Tibial artery (tissue), 4 donors: ENCODE results near the gene REV1.

Experiments
- DNase-seq, 2 donors: peaks; one replicate each; pipeline ENCODE4 v3.0.0-alpha.2; 2019
- H3K27ac ChIP-seq, 2 donors: fragments of 200-600 bp; sonication (generic) in 1 of 2; 1 replicate in 1 of 2; 2 replicates in 1 of 2; pipeline ENCODE4 v1.5.1; 2018 to 2019; ENCODE audit warnings: mild to moderate bottlenecking in 1 of 2
- H3K27me3 ChIP-seq, 2 donors: fragments of 200-600 bp; sonication (generic) in 1 of 2; one replicate each; pipeline versions ENCODE4 v1.5.1 to v1.6.0; 2016 to 2019
- H3K36me3 ChIP-seq, 3 donors: fragments of 200-600 bp; sonication (generic) in 2 of 3; one replicate each; pipeline ENCODE4 v1.5.1; 2016 to 2019; ENCODE audit warnings: mild to moderate bottlenecking in 2 of 3
- H3K4me1 ChIP-seq, 4 donors: fragments of 200-600 bp; sonication (generic) in 2 of 4; 1 replicate in 3 of 4; 2 replicates in 1 of 4; pipeline ENCODE4 v1.5.1; 2016 to 2019
- H3K4me3 ChIP-seq, 2 donors: fragments of 200-600 bp; sonication (generic) in 1 of 2; 1 replicate in 1 of 2; 2 replicates in 1 of 2; pipeline ENCODE4 v1.5.1; 2018 to 2019; ENCODE audit warnings: mild to moderate bottlenecking in 2 of 2
- H3K9me3 ChIP-seq, 3 donors: fragments of 200-600 bp; sonication (generic) in 1 of 3; one replicate each; pipeline ENCODE4 v1.5.1; 2016 to 2019
- intact Hi-C: fragments of 100-400 bp; cut with DNase I; formaldehyde crosslinking; loops from one replicate; pipeline ENCODE4 v1.15.0; 2023; ENCODE audit warnings: low total_unique reads
- TF ChIP-seq, protein P1 (sequence below), 2 experiments: fragments of 200-600 bp in 1 of 2; fragments of 450-650 bp in 1 of 2; IDR thresholded peaks; one replicate each; pipeline ENCODE4 v1.5.1; 2017 to 2019; ENCODE audit warnings: antibody characterized with exemption in 2 of 2, mild to moderate bottlenecking in 1 of 2, moderate library complexity in 1 of 2

The REV1 gene

DNA sequence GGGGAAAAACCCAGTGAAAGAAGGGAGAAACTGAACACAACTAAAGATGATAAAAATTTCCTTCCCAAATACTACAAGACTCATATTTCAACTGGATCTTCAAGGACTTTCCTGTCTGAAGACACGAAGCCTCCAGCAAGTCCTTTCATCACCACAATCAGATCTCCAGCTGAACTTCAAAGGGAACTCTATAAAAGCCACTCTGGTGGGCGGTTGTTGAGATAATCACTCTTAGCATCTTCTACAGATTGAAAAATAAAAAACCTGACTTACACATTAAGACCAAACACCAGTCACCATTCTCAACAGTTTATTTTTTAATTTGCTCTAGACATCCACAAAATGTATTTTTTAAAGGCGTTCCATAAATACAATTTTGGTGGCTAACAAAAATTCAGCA lies 4.4 kb downstream of the REV1 start:
- TF ChIP-seq, protein P1, sequence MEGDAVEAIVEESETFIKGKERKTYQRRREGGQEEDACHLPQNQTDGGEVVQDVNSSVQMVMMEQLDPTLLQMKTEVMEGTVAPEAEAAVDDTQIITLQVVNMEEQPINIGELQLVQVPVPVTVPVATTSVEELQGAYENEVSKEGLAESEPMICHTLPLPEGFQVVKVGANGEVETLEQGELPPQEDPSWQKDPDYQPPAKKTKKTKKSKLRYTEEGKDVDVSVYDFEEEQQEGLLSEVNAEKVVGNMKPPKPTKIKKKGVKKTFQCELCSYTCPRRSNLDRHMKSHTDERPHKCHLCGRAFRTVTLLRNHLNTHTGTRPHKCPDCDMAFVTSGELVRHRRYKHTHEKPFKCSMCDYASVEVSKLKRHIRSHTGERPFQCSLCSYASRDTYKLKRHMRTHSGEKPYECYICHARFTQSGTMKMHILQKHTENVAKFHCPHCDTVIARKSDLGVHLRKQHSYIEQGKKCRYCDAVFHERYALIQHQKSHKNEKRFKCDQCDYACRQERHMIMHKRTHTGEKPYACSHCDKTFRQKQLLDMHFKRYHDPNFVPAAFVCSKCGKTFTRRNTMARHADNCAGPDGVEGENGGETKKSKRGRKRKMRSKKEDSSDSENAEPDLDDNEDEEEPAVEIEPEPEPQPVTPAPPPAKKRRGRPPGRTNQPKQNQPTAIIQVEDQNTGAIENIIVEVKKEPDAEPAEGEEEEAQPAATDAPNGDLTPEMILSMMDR (IDR thresholded peaks at IDR 0.05), result no peak
- no peak overlapping the region for H3K27ac ChIP-seq
- H3K27me3 ChIP-seq, result no peaks in the 10 kb centered on the region
- peaks cover 0 to 30% (median 16%) of the 10 kb centered on the region in 4 donors for H3K4me1 ChIP-seq
- H3K36me3 ChIP-seq, result no peaks in the 10 kb centered on the region
- no peak overlapping the region for H3K4me3 ChIP-seq
- intact Hi-C loops, result no loop called here
- no peaks in the 10 kb centered on the region for H3K9me3 ChIP-seq
- no peak for DNase-seq

DNA sequence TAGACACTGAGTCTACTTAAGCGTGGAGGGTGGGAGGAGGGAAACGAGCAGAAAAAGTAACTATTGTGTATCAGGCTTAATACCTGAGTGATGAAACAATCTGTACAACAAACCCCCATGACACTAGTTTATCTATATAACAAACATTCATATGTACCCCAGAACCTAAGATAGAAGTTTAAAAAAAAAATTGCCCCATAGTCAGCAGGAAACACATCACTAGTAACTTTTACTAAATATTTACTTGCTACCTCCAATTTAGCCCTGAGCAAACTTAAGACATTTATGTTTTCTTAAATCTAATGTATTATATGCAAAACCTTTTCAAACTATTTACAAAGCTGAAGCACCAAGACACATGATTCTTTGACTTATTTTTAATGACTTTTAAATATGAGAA lies 5.6 kb downstream of the REV1 start:
- TF ChIP-seq, protein P1 (IDR thresholded peaks at IDR 0.05), result no peak
- Histone ChIP-seq H3K9me3 (no peaks in the 10 kb centered on the region), H3K36me3 (no peaks in the 10 kb centered on the region), H3K27me3 (no peaks in the 10 kb centered on the region), H3K4me1 (peaks cover 0 to 30% (median 18%) of the 10 kb centered on the region in 4 donors), H3K4me3 (no peak overlapping the region), H3K27ac (no peak overlapping the region)
- intact Hi-C loops, result no loop called here
- no peak for DNase-seq

DNA sequence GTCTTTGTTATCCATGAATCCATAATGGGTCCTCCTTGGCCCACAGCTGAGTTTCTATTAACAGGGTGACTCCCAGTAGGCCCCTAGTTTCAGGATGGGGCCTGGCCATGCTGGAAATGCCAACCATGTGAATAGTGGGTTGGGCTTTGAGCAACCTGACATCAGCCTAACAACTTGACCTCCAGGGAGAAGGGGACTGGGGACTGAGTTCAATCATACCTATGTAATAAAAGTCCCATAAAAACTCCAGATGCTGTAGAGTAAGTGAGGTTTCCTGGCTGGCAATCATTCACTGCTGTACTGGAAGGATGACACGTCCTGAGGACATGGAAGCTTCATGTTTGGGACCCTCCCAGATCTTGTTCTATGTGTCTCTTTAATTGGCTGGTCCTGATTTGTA lies 7.9 kb downstream of the REV1 start:
- H3K4me1 ChIP-seq, result peaks cover 0 to 39% (median 7%) of the 10 kb centered on the region in 4 donors
- H3K4me3 ChIP-seq, result no peak overlapping the region
- intact Hi-C loops, result no loop called here
- H3K27me3 ChIP-seq, result no peaks in the 10 kb centered on the region
- H3K36me3 ChIP-seq, result no peaks in the 10 kb centered on the region
- no peak overlapping the region for H3K27ac ChIP-seq
- TF ChIP-seq, protein P1 (IDR thresholded peaks at IDR 0.05), result no peak
- H3K9me3 ChIP-seq, result no peaks in the 10 kb centered on the region
- no peak for DNase-seq

DNA sequence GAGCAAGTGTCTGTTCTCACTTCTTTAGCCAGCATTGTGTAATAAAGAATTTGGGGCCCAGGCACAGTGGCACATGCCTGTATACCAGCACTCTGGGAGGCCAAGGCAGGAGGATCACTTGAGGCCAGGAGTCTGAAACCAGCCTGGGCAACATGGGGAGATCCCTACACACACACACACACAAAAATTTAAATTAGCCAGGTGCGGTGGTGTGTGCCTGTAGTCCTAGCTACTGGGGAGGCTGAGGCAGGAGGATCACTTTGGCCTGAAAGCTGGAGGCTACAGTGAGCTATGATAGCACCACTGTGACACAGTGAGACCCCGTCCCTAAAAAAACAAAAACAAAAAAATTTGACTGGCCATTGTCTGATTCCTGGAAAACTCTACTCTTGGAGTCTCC lies 8.3 kb downstream of the REV1 start:
- H3K4me1 ChIP-seq, result peaks cover 0 to 38% (median 7%) of the 10 kb centered on the region in 4 donors
- TF ChIP-seq, protein P1 (IDR thresholded peaks at IDR 0.05), result no peak
- no peak for DNase-seq
- H3K9me3 ChIP-seq, result no peaks in the 10 kb centered on the region
- no peak overlapping the region for H3K4me3 ChIP-seq
- intact Hi-C loops, result no loop called here
- H3K36me3 ChIP-seq, result no peaks in the 10 kb centered on the region
- no peaks in the 10 kb centered on the region for H3K27me3 ChIP-seq
- H3K27ac ChIP-seq, result no peak overlapping the region

DNA sequence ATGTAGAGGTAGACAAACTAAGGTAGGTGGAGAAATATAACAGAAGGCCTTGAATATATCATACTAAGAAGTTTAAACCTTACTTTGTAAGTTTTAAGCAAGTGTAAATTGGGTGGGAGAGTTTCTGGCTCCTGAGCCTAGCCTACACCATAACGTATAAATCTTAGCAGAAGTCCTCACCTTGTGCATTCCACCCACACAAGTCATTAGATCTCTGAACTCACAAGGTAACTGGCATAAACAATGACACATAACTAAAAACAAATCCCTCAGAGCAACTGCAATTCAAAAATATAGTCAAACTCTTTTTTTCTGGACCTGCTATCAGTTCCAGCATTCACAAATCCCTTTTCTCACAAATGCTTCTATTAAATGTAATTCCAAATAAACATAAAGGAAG lies 9.4 kb downstream of the REV1 start:
- Histone ChIP-seq H3K4me3 (no peak overlapping the region), H3K36me3 (no peaks in the 10 kb centered on the region), H3K9me3 (no peaks in the 10 kb centered on the region), H3K27ac (no peak overlapping the region), H3K4me1 (peaks cover 0 to 39% (median 9%) of the 10 kb centered on the region in 4 donors), H3K27me3 (no peaks in the 10 kb centered on the region)
- intact Hi-C loops, result no loop called here
- DNase-seq, result no peak
- TF ChIP-seq, protein P1 (IDR thresholded peaks at IDR 0.05), result no peak

DNA sequence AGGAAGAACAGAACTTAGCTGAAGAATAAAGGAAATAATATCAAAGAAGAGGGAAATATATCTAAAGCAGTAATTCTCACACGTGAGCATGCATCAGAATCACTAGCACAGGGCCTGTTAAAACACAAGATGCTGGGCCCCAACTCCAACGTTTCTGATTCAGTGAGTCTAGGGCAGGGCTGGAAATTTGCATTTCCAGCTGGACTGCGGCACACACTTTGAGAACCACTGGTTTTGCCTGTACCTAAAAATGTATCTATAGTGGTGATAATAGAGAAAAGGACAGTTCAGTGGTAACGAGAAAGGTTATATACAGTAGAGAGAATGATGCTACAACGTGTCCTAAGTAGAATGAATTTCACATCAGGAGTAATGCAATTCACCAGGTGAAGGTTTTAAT lies 11.2 kb downstream of the REV1 start:
- H3K4me1 ChIP-seq, result peaks cover 0 to 47% (median 8%) of the 10 kb centered on the region in 4 donors
- H3K9me3 ChIP-seq, result no peaks in the 10 kb centered on the region
- TF ChIP-seq, protein P1 (IDR thresholded peaks at IDR 0.05), result no peak
- intact Hi-C loops, result no loop called here
- H3K4me3 ChIP-seq, result no peak overlapping the region
- H3K27me3 ChIP-seq, result no peaks in the 10 kb centered on the region
- no peak for DNase-seq
- no peaks in the 10 kb centered on the region for H3K36me3 ChIP-seq
- no peak overlapping the region for H3K27ac ChIP-seq
